ENCODE data around the gene TRPV4.

TRPV4 gene

GRCh38 chr12:109827080-109827479 lies 6.1 kb downstream of the TRPV4 start:
- DNase-seq (no peak), ATAC-seq (no peak)
- peaks cover 17% of the 10 kb centered on the region for H3K27me3 Mint-ChIP-seq
- no peaks in the 10 kb centered on the region for H3K36me3 Mint-ChIP-seq (ENCODE audit: low read depth)
- no peak overlapping the region for H3K4me3 Mint-ChIP-seq
- no peaks in the 10 kb centered on the region for H3K4me1 Mint-ChIP-seq
- no peak overlapping the region for H3K27ac Mint-ChIP-seq
- no peaks in the 10 kb centered on the region for H3K9me3 Mint-ChIP-seq

DNA sequence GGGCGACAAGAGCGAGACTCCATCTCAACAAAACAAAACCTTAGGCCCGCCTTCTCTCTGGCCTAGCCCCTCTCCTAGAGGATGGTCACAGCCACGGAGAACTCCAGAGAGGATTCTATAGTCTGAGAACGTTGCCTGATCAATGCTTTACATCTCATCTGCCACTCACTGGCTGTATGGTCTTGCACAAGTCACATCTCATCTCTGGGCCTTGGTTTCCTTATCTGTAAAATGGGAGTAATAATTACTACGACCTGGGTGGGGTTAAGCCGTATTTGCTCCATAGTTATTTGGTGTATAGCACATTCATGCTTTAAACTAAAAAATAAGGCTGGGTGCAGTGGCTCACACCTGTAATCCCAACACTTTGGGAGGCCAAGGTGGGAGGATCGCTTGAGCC lies 8.5 kb downstream of the TRPV4 start:
- Mint-ChIP-seq H3K9me3 (no peaks in the 10 kb centered on the region), H3K4me1 (no peaks in the 10 kb centered on the region), H3K27me3 (peaks cover 8% of the 10 kb centered on the region), H3K27ac (no peak overlapping the region), H3K36me3 (ENCODE audit: low read depth) (no peaks in the 10 kb centered on the region), H3K4me3 (no peak overlapping the region)
- no peak for DNase-seq
- no peak for ATAC-seq

DNA sequence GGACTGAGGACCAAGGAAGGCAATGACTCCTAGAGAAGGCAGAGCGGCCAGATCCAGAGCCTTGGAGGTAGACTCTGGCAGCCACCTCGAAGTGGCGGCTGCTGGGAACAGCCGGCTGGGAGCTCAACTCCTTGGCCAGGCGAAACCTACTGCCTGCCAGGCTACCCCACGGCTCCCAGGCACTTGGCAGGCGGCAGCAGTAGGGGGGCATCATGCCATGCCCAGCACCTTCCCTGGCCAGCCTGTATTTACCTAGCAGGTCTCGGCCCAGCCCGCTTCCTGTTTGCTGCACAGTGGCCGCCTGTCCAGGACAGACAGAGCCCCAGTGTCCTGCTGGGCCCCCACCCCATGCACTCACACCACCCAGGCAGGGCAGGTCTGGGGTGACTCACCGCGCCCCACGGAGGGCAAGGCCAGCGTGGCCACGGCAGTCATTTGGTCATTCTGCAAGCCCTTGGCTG lies 10.2 kb downstream of the TRPV4 start:
- H3K4me1 Mint-ChIP-seq = no peaks in the 10 kb centered on the region
- H3K9me3 Mint-ChIP-seq = no peaks in the 10 kb centered on the region
- peak; percentile 41 for ATAC-seq
- H3K27me3 Mint-ChIP-seq = peaks cover 8% of the 10 kb centered on the region
- DNase-seq = no peak
- H3K27ac Mint-ChIP-seq = no peak overlapping the region
- H3K36me3 Mint-ChIP-seq (ENCODE audit: low read depth) = no peaks in the 10 kb centered on the region
- H3K4me3 Mint-ChIP-seq = no peak overlapping the region

- peaks cover 7% of the 10 kb centered on the region for H3K27me3 Mint-ChIP-seq
- DNase-seq = no peak
- H3K4me1 Mint-ChIP-seq = no peaks in the 10 kb centered on the region
- H3K36me3 Mint-ChIP-seq (ENCODE audit: low read depth) = no peaks in the 10 kb centered on the region
- ATAC-seq = no peak
- H3K27ac Mint-ChIP-seq = no peak overlapping the region
- no peak overlapping the region for H3K4me3 Mint-ChIP-seq
- no peaks in the 10 kb centered on the region for H3K9me3 Mint-ChIP-seq
Observed at GRCh38 chr12:109822416-109822815, 10.8 kb downstream of the TRPV4 start.

- Mint-ChIP-seq H3K36me3 (ENCODE audit: low read depth) (no peaks in the 10 kb centered on the region), H3K4me3 (no peak overlapping the region), H3K4me1 (no peaks in the 10 kb centered on the region), H3K27me3 (peaks cover 7% of the 10 kb centered on the region), H3K27ac (no peak overlapping the region), H3K9me3 (no peaks in the 10 kb centered on the region)
- ATAC-seq (no peak), DNase-seq (no peak)
Observed at GRCh38 chr12:109821968-109822367, 11.2 kb downstream of the TRPV4 start.

- Mint-ChIP-seq H3K36me3 (ENCODE audit: low read depth) (no peaks in the 10 kb centered on the region), H3K27ac (no peak overlapping the region), H3K4me3 (no peak overlapping the region), H3K4me1 (no peaks in the 10 kb centered on the region), H3K27me3 (peaks cover 7% of the 10 kb centered on the region), H3K9me3 (no peaks in the 10 kb centered on the region)
- DNase-seq (no peak), ATAC-seq (no peak)
Observed at GRCh38 chr12:109820816-109821381, 12.3 kb downstream of the TRPV4 start.

GRCh38 chr12:109818905-109819500 lies 14.2 kb downstream of the TRPV4 start:
- Mint-ChIP-seq H3K27ac (no peak overlapping the region), H3K4me1 (no peaks in the 10 kb centered on the region), H3K27me3 (peaks cover 7% of the 10 kb centered on the region), H3K9me3 (no peaks in the 10 kb centered on the region), H3K4me3 (no peak overlapping the region), H3K36me3 (ENCODE audit: low read depth) (no peaks in the 10 kb centered on the region)
- DNase-seq = no peak
- no peak for ATAC-seq

GRCh38 chr12:109818253-109818652 lies 14.9 kb downstream of the TRPV4 start:
- H3K4me3 Mint-ChIP-seq = no peak overlapping the region
- H3K36me3 Mint-ChIP-seq (ENCODE audit: low read depth) = no peaks in the 10 kb centered on the region
- H3K27ac Mint-ChIP-seq = no peak overlapping the region

DNA sequence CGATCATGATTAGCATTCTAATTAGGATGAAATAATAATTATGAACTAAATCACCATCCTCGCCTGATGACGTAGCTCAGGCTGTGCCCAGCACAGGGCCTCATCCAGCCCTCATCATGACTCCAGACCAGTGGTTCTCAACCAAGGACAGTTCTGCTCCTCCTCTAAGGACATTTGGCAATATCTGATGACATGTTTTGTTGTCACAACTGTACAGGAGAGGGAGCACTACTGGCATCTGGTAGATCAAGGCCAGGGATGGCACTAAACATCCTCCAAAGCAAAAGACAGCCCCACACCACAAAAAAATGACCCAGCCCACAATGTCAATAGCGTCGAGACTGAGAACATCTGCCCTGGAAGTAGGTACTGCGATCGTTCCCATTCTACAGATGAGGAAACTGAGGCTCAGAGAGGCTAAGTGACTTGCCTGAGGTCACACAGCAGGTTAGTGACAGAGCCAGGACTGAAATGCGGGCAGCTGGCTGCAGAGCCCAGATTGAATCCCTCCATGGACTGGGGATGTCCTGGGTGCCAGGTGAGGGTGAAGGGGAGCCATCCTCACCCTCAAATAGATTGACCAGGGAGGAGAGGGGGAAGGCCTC lies 15.5 kb downstream of the TRPV4 start:
- ATAC-seq = no peak
- peaks cover 6% of the 10 kb centered on the region for H3K27me3 Mint-ChIP-seq
- no peak overlapping the region for H3K27ac Mint-ChIP-seq
- no peaks in the 10 kb centered on the region for H3K4me1 Mint-ChIP-seq
- DNase-seq = no peak
- H3K9me3 Mint-ChIP-seq = no peaks in the 10 kb centered on the region
- no peaks in the 10 kb centered on the region for H3K36me3 Mint-ChIP-seq (ENCODE audit: low read depth)
- no peak overlapping the region for H3K4me3 Mint-ChIP-seq

More at GRCh38 chr12:109818253-109818652, 14.9 kb downstream of the TRPV4 start:
- no peak for DNase-seq
- no peaks in the 10 kb centered on the region for H3K4me1 Mint-ChIP-seq
- ATAC-seq = no peak
- H3K27me3 Mint-ChIP-seq = peaks cover 7% of the 10 kb centered on the region
- no peaks in the 10 kb centered on the region for H3K9me3 Mint-ChIP-seq

GRCh38 chr12:109816870-109817269 lies 16.3 kb downstream of the TRPV4 start:
- ATAC-seq (no peak), DNase-seq (no peak)
- no peaks in the 10 kb centered on the region for H3K4me1 Mint-ChIP-seq
- no peak overlapping the region for H3K4me3 Mint-ChIP-seq
- H3K27ac Mint-ChIP-seq = no peak overlapping the region
- H3K9me3 Mint-ChIP-seq = no peaks in the 10 kb centered on the region
- peaks cover 4% of the 10 kb centered on the region for H3K27me3 Mint-ChIP-seq
- no peaks in the 10 kb centered on the region for H3K36me3 Mint-ChIP-seq (ENCODE audit: low read depth)

DNA sequence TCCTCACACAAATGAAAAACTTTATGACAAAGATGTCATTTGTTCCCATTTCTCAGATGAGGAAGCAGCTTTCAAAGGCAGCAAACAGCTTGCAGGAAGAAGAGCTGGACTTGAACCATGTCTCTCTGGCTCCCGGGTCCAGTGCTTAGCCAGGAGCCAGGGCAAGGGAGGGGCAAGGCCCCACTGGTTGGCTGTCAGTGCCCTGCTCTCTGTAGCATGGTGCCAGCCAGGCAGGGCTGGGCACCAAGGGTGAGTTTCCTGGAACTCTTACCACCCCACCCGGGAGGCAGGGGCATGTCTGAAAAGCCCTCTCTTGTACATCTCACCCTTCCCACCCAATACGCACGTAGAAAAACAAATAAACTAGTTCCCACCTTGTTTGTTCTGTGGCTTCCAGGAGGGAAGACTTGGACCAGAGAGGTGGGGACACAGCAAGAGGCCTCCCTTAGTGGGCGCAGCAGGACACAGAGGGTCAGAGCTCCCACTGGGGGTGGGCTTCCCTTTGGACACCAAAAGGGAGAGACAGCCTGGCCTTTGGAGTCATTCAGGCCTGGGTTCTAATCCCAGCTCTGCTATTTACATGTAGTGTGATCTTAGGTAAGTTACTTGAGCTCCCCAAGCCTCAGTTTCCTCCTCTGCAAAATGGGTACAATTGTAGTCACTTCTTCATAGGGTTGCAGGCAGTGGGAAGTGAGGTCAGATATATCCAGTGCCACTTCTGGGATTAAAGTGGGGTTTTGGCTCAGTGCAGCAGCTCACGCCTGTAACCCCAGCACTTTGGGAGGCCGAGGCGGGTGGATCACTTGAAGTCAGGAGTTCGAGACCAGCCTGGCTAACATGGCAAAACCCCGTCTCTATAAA lies 17.2 kb downstream of the TRPV4 start:
- Mint-ChIP-seq H3K4me3 (no peak overlapping the region), H3K4me1 (no peaks in the 10 kb centered on the region), H3K27me3 (peaks cover 2% of the 10 kb centered on the region), H3K9me3 (no peaks in the 10 kb centered on the region), H3K27ac (no peak overlapping the region), H3K36me3 (ENCODE audit: low read depth) (no peaks in the 10 kb centered on the region)
- no peak for DNase-seq
- no peak for ATAC-seq

DNA sequence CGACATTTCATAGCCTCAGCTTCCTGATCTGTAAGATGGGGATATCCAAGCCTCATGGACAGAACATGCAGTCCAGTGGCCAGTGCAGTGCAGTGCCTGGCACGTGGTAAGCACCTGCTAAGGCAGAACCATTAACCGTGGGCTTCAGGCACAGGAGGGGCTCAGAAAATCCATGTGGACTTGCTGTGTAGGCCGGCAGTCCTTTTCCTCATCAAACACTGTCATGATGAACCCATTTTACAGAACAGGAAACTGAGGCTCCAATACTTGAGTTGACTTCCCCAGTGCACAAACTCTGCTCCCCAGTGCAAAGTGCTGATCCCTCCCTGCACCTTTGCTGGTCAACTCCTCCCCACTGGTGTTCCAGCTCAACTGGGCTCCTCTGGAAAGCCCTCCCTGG lies 18.0 kb downstream of the TRPV4 start:
- DNase-seq (no peak), ATAC-seq (no peak)
- peaks cover 2% of the 10 kb centered on the region for H3K27me3 Mint-ChIP-seq
- H3K4me1 Mint-ChIP-seq = no peaks in the 10 kb centered on the region
- H3K9me3 Mint-ChIP-seq = no peaks in the 10 kb centered on the region
- H3K4me3 Mint-ChIP-seq = no peak overlapping the region
- no peak overlapping the region for H3K27ac Mint-ChIP-seq
- H3K36me3 Mint-ChIP-seq (ENCODE audit: low read depth) = no peaks in the 10 kb centered on the region

- Mint-ChIP-seq H3K9me3 (no peaks in the 10 kb centered on the region), H3K27ac (no peak overlapping the region), H3K4me1 (no peaks in the 10 kb centered on the region), H3K27me3 (peaks cover 2% of the 10 kb centered on the region), H3K4me3 (no peak overlapping the region), H3K36me3 (ENCODE audit: low read depth) (no peaks in the 10 kb centered on the region)
- DNase-seq (no peak), ATAC-seq (no peak)
Observed at GRCh38 chr12:109814600-109815150, 18.5 kb downstream of the TRPV4 start.

DNA sequence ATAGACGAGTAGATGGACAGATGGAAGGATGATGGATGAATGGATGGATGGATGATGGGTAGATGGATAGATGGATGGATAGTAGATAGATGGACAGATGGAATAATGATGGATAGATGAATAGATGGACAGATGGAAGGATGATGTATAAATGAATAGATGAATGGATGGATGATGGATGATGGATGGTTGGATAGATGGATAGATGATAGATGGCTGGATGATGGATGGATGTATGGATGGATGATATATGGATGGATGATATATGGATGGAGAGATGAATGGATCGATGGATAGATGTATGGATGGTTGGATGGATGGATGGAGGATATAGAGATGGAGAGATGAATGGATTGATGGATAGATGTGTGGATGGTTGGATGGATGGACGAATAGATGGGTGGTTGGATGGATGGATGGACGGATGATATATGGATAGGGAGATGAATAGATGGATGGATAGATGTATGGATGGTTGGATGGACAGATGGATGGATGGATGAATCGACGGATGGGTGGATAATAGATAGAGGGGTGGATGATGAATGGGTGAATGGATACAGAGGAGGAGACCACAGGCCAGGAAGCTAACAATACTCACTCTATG lies 19.3 kb downstream of the TRPV4 start:
- no peaks in the 10 kb centered on the region for H3K36me3 Mint-ChIP-seq (ENCODE audit: low read depth)
- H3K27ac Mint-ChIP-seq = no peak overlapping the region
- no peak for ATAC-seq
- no peaks in the 10 kb centered on the region for H3K9me3 Mint-ChIP-seq
- H3K4me1 Mint-ChIP-seq = no peaks in the 10 kb centered on the region
- H3K27me3 Mint-ChIP-seq = peaks cover 2% of the 10 kb centered on the region
- H3K4me3 Mint-ChIP-seq = no peak overlapping the region
- no peak for DNase-seq
